Trophoblast cell (in vitro differentiated cells and primary cell): ENCODE data around the gene EIF2AK3.

Experiments used
- DNase-seq, 2 donors: peaks; one replicate each; pipeline ENCODE4 v3.0.0-alpha.2; 2016
- H2AFZ ChIP-seq: 2 replicates; pipeline ENCODE4 v1.6.1; 2013; ENCODE audit warnings: low read length, moderate library complexity, mild to moderate bottlenecking; ENCODE audit not compliant: insufficient read depth, poor library complexity
- H2AK5ac ChIP-seq: 2 replicates; pipeline ENCODE4 v1.6.1; 2013; ENCODE audit warnings: mild to moderate bottlenecking, low read length
- H2BK120ac ChIP-seq: 2 replicates; pipeline ENCODE4 v1.6.1; 2013; ENCODE audit warnings: low read length, mild to moderate bottlenecking, moderate library complexity; ENCODE audit not compliant: insufficient read depth, poor library complexity
- H2BK12ac ChIP-seq: 2 replicates; pipeline ENCODE4 v1.6.1; 2013; ENCODE audit warnings: mild to moderate bottlenecking, low read length, moderate library complexity
- H2BK5ac ChIP-seq: 2 replicates; pipeline ENCODE4 v1.6.1; 2013; ENCODE audit warnings: low read length, low read depth, moderate library complexity, mild to moderate bottlenecking; ENCODE audit not compliant: poor library complexity
- H3K14ac ChIP-seq: 2 replicates; pipeline ENCODE4 v1.6.1; 2013; ENCODE audit warnings: mild to moderate bottlenecking, low read length
- H3K18ac ChIP-seq: 2 replicates; pipeline ENCODE4 v1.6.1; 2013; ENCODE audit warnings: mild to moderate bottlenecking, low read length
- H3K23ac ChIP-seq: 2 replicates; pipeline ENCODE4 v1.6.1; 2013; ENCODE audit warnings: low read length
- H3K27ac ChIP-seq: 2 replicates; pipeline ENCODE4 v1.5.1; 2013; ENCODE audit warnings: low read depth, mild to moderate bottlenecking, inconsistent platforms, low read length, moderate library complexity
- H3K27me3 ChIP-seq: 2 replicates; pipeline ENCODE4 v1.6.1; 2013; ENCODE audit warnings: inconsistent platforms, mild to moderate bottlenecking, low read length, moderate library complexity; ENCODE audit not compliant: insufficient read depth
- H3K36me3 ChIP-seq, 2 experiments: 1 replicate in 1 of 2; 2 replicates in 1 of 2; pipeline ENCODE4 v1.6.1; 2013; ENCODE audit warnings: low read length in 2 of 2, mild to moderate bottlenecking in 2 of 2, moderate library complexity in 1 of 2; ENCODE audit not compliant: insufficient read depth in 2 of 2, control insufficient read depth in 1 of 2
- H3K4ac ChIP-seq: 2 replicates; pipeline ENCODE4 v1.6.1; 2013; ENCODE audit warnings: low read depth, mild to moderate bottlenecking, low read length, moderate library complexity
- H3K4me1 ChIP-seq, 2 experiments: 1 replicate in 1 of 2; 2 replicates in 1 of 2; pipeline ENCODE4 v1.6.1; 2013; ENCODE audit warnings: low read length in 2 of 2, mild to moderate bottlenecking in 2 of 2, moderate library complexity in 1 of 2; ENCODE audit not compliant: insufficient read depth in 2 of 2, control insufficient read depth in 1 of 2
- H3K4me2 ChIP-seq: 2 replicates; pipeline ENCODE4 v1.6.1; 2013; ENCODE audit warnings: inconsistent platforms, mild to moderate bottlenecking, low read length, moderate library complexity
- H3K4me3 ChIP-seq: 2 replicates; pipeline ENCODE4 v1.5.1; 2013; ENCODE audit warnings: mild to moderate bottlenecking, low read depth, low read length, inconsistent platforms
- H3K79me1 ChIP-seq: one replicate; pipeline ENCODE4 v1.6.1; 2013; ENCODE audit warnings: low read length
- H3K79me2 ChIP-seq: 2 replicates; pipeline ENCODE4 v1.6.1; 2013; ENCODE audit warnings: low read length, mild to moderate bottlenecking; ENCODE audit not compliant: control insufficient read depth, insufficient read depth, poor library complexity
- H3K9ac ChIP-seq: 2 replicates; pipeline ENCODE4 v1.6.1; 2013; ENCODE audit warnings: mild to moderate bottlenecking, low read length
- H3K9me3 ChIP-seq: 2 replicates; pipeline ENCODE4 v1.6.1; 2013; ENCODE audit warnings: low read depth, mild to moderate bottlenecking, control low read depth, inconsistent platforms, low read length; ENCODE audit not compliant: insufficient read depth
- H4K12ac ChIP-seq: 2 replicates; pipeline ENCODE4 v1.6.1; 2013; ENCODE audit warnings: low read depth, mild to moderate bottlenecking, low read length, moderate library complexity
- H4K8ac ChIP-seq: 2 replicates; pipeline ENCODE4 v1.6.1; 2013; ENCODE audit warnings: low read depth, mild to moderate bottlenecking, low read length, moderate library complexity
- H4K91ac ChIP-seq: one replicate; pipeline ENCODE4 v1.6.1; 2013; ENCODE audit warnings: low read depth, mild to moderate bottlenecking, low read length, moderate library complexity
- WGBS: extraction: QIAGEN DNeasy Blood & Tissue Kit; methylation state at CpG from one replicate; pipeline ENCODE4 v1.1.7; 2013; ENCODE audit warnings: missing lambda C conversion rate; ENCODE audit not compliant: insufficient read length, insufficient coverage; ENCODE audit errors: extremely low coverage; 5-methylcytosine and 5-hydroxymethylcytosine counted together

Gene EIF2AK3

DNA sequence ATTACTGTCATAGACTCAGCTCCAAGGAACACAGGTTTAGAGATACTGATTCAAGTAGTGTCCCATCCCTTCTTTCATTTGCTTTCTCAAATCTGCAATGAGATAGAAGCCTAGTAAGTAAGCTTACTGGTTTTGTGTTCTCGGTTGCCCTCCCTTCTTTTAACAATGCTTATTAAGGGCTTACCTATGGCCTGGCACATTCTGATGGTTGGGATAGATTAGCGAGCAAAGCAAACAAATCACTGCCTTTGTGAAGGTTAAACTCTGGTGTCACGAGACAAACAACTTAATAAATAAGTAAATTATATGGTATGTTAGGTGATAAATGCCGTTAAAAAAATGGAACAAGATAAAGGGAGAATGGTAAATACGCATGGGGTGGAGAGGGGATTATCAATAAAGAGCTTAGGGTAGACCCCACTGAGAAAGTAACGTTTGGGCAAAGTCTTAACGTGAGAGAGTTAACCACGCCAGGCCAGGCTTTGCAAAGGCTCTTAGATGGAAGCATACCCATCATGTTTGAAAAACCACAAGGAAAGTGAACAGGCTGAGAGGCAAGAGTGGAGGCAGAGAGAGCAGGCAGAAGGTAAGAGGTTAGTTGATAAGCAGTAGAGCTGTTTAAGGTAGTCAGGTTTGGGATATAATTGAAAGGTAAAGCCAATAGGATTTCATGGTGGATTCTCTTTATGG is 31.0 kb downstream of the EIF2AK3 start:
- no peak overlapping the region for H3K4ac ChIP-seq
- no CpG with 5 or more reads among the region's 8 CpGs for WGBS

DNA sequence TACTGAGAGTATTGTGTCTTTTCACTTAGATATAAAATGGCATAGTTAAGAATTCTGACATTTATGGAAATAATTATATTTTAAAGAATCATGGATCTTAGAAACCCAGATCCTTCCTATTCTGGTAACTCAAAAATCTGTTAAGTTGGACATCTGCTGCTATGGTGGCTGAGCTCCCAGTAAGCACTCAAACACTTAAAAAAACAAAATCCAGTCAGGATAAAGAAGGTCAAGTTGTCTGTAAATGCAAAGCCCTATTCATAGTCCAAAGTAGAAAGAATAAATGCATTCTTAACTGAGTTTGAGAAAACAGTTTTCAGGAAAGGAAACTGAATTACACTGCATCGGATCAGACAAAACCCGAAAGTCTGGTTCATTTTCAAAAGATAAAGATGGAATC is 35.6 kb downstream of the EIF2AK3 start:
- Histone ChIP-seq H3K27ac (no peak overlapping the region), H3K79me1 (no peaks in the 10 kb centered on the region), H3K9me3 (no peaks in the 10 kb centered on the region), H3K4me1 (peaks cover 0 to 2% of the 10 kb centered on the region in 2 experiments), H4K8ac (no peak overlapping the region), H3K36me3 (peaks cover 11 to 14% of the 10 kb centered on the region in 2 experiments), H3K4me3 (no peak overlapping the region), H2BK120ac (no peak overlapping the region), H2AK5ac (no peak overlapping the region), H3K4ac (no peak overlapping the region), H4K12ac (no peak overlapping the region), H2AFZ (no peak overlapping the region), H3K27me3 (no peaks in the 10 kb centered on the region), H3K23ac (no peak overlapping the region), H3K4me2 (no peak overlapping the region), H3K18ac (no peak overlapping the region), H2BK12ac (no peak overlapping the region), H3K14ac (no peak overlapping the region), H3K9ac (no peak overlapping the region), H2BK5ac (no peak overlapping the region), H4K91ac (no peak overlapping the region), H3K79me2 (no peaks in the 10 kb centered on the region)
- WGBS, result no CpG with 5 or more reads among the region's 2 CpGs
- no peak for DNase-seq

More for the DNA sequence above, 31.0 kb downstream of the EIF2AK3 start:
- Histone ChIP-seq H2AFZ (no peak overlapping the region), H3K36me3 (peaks cover 4 to 8% of the 10 kb centered on the region in 2 experiments), H3K4me1 (peaks cover 0 to 4% of the 10 kb centered on the region in 2 experiments), H2AK5ac (no peak overlapping the region), H2BK120ac (no peak overlapping the region), H3K27me3 (no peaks in the 10 kb centered on the region), H2BK12ac (no peak overlapping the region), H4K91ac (no peak overlapping the region), H3K79me2 (no peaks in the 10 kb centered on the region), H3K23ac (no peak overlapping the region), H3K9me3 (no peaks in the 10 kb centered on the region), H3K27ac (no peak overlapping the region), H3K9ac (no peak overlapping the region), H4K12ac (no peak overlapping the region), H3K79me1 (no peaks in the 10 kb centered on the region), H3K14ac (no peak overlapping the region), H3K18ac (no peak overlapping the region), H4K8ac (peak overlapping the region; percentile 42), H2BK5ac (no peak overlapping the region), H3K4me2 (no peak overlapping the region), H3K4me3 (no peak overlapping the region)
- DNase-seq, result no peak

DNA sequence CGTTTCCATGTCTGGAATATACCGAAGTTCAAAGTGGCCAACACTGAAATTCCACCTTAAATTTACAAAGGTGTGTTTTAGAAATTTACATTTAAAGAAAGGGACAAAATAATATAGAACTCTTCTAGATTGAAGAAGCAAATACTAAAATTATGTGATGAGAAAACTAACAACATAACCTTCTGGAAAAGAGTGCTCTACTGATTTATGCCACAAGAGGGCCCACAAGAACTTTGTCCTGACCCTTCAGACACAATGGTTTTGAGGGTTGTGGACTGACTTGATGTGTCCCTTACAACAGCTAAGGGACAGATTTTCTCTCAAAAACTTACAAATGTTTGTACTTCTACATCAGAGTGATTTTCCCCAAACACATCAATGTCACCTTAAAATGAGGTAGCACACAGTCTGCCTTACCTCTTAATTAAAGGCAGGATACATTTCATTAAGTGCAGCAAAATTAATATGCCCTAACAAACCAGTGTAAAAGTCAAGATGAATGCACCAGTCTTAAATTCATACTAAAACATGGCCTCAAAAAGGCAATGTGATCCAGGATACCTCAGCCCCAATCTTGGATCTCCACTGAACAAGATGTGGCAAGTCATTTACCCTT is 36.2 kb downstream of the EIF2AK3 start:
- no peak overlapping the region for H3K4me3 ChIP-seq
- no peak overlapping the region for H3K4me2 ChIP-seq
- peaks cover 11 to 16% of the 10 kb centered on the region in 2 experiments for H3K36me3 ChIP-seq
- no peak overlapping the region for H3K4ac ChIP-seq
- no peak overlapping the region for H4K91ac ChIP-seq
- H4K12ac ChIP-seq, result no peak overlapping the region
- no peak overlapping the region for H2BK5ac ChIP-seq
- no peak overlapping the region for H4K8ac ChIP-seq
- H2AK5ac ChIP-seq, result no peak overlapping the region
- peak; percentile 50 to 84 for DNase-seq
- H3K79me2 ChIP-seq, result no peaks in the 10 kb centered on the region
- H3K9ac ChIP-seq, result no peak overlapping the region
- no peaks in the 10 kb centered on the region for H3K79me1 ChIP-seq
- no peak overlapping the region for H2AFZ ChIP-seq
- peaks cover 0 to under 1% of the 10 kb centered on the region in 2 experiments for H3K4me1 ChIP-seq
- H3K23ac ChIP-seq, result no peak overlapping the region
- H3K18ac ChIP-seq, result no peak overlapping the region
- WGBS, result no CpG with 5 or more reads among the region's 2 CpGs
- no peak overlapping the region for H2BK120ac ChIP-seq
- H3K27ac ChIP-seq, result no peak overlapping the region
- H2BK12ac ChIP-seq, result no peak overlapping the region
- no peak overlapping the region for H3K14ac ChIP-seq
- no peaks in the 10 kb centered on the region for H3K27me3 ChIP-seq
- no peaks in the 10 kb centered on the region for H3K9me3 ChIP-seq

DNA sequence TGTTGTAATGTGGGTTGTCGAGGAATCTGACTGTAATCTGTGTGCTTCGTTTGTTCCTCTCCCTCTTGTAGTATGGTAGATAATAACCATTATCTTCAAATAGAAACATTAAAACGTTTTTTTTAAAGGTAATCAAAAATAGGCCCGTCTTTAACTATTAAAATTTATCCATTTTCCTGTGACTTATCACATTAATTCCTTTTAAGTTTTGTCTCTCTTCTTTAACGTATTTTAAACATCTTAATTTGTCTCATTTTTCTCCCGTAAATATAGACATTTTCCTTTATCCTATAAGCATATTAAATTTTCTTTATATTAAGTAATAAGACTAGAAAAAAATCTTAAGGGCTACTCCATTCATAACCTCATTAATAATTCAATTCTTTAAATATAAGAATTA is 41.3 kb downstream of the EIF2AK3 start:
- Histone ChIP-seq H3K9me3 (no peaks in the 10 kb centered on the region), H4K91ac (no peak overlapping the region), H3K4me2 (no peak overlapping the region), H3K4me1 (no peaks in the 10 kb centered on the region), H3K14ac (no peak overlapping the region), H2BK5ac (no peak overlapping the region), H3K4ac (no peak overlapping the region), H3K4me3 (no peak overlapping the region), H3K9ac (no peak overlapping the region), H3K18ac (no peak overlapping the region), H2AK5ac (no peak overlapping the region), H4K12ac (no peak overlapping the region), H3K27me3 (no peaks in the 10 kb centered on the region), H2AFZ (no peak overlapping the region), H4K8ac (no peak overlapping the region), H3K27ac (no peak overlapping the region), H2BK12ac (no peak overlapping the region), H3K36me3 (peaks cover 12 to 28% of the 10 kb centered on the region in 2 experiments), H3K79me2 (no peaks in the 10 kb centered on the region), H2BK120ac (no peak overlapping the region), H3K23ac (no peak overlapping the region), H3K79me1 (no peaks in the 10 kb centered on the region)
- WGBS, result 100% methylated on average over 1 of the region's 6 CpGs
- DNase-seq, result no peak
